ENCODE results near the gene MAF. TPM values are rescaled to one million over a fixed set of nuclear protein-coding genes. Genes with fewer than 3 reads are reported as not detected.

MAF gene
- total and polyA plus RNA-seq, 11 donors, result 2.8 to 59.0 (median 11.3) TPM

DNA sequence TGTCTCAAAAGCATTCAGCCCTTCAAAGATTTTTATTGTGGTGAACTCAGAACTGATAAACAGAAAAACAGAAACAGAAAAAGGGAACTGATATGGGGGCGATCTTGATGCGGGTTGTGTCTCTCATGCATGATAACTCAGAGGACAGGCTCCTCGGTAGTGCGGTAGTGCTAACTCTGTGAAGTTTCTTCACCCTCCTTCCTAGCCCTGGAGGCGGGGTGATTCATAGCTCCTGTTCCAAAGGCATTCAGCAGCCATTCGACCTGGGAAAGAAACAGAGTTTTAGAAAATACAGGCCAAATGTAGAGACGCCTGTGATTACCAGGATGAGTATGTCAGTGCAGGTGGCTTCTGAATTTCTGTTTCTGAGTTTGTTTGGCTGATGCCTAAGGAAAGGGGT lies 5.5 kb upstream of the MAF start:
- no peak for DNase-seq

DNA sequence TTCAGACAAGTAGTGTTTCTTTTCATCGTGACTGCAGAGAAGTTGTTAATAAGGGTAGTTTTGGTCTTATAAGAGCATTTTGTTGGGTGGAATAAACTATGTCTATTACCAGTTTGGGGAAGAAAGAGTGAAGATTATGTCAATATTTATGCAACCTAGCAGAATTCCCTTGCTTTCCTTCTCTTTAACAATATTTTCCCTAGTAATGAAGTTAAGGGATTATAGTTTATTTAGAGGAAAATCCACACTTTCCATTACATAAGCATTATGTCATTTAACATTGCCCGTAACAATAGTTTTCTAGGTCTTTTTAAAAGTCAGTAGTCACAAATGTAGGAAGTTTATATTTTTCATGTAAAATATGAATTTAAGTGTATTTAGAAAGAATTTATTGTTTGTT lies 2.5 kb upstream of the MAF start:
- DNase-seq, result no peak
- TF ChIP-seq POLR2A (IDR thresholded peaks at IDR 0.05), result no peak
- TF ChIP-seq, protein P1, sequence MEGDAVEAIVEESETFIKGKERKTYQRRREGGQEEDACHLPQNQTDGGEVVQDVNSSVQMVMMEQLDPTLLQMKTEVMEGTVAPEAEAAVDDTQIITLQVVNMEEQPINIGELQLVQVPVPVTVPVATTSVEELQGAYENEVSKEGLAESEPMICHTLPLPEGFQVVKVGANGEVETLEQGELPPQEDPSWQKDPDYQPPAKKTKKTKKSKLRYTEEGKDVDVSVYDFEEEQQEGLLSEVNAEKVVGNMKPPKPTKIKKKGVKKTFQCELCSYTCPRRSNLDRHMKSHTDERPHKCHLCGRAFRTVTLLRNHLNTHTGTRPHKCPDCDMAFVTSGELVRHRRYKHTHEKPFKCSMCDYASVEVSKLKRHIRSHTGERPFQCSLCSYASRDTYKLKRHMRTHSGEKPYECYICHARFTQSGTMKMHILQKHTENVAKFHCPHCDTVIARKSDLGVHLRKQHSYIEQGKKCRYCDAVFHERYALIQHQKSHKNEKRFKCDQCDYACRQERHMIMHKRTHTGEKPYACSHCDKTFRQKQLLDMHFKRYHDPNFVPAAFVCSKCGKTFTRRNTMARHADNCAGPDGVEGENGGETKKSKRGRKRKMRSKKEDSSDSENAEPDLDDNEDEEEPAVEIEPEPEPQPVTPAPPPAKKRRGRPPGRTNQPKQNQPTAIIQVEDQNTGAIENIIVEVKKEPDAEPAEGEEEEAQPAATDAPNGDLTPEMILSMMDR (IDR thresholded peaks at IDR 0.05), result no peak
- peak overlapping the region in 1 of 12 donors; percentile 80 for H3K4me3 ChIP-seq
- H3K27ac ChIP-seq, result no peak overlapping the region
- H3K4me1 ChIP-seq, result peaks cover 0 to 15% (median 2%) of the 10 kb centered on the region in 12 donors
- no peaks in the 10 kb centered on the region for H3K9me3 ChIP-seq
- H3K27me3 ChIP-seq, result no peaks in the 10 kb centered on the region
- ATAC-seq, result no peak
- intact Hi-C loops (cut with DNase I), result loop anchor here (2.0 to 10.0 kb wide), 18 partner anchors 162 to 1488 kb away; no protein-coding TSS in a partner anchor
- 73 to 86% (median 80%) methylated on average over 2 of the region's 2 CpGs for WGBS, 4 donors
- no peaks in the 10 kb centered on the region for H3K36me3 ChIP-seq

More for the DNA sequence above, 5.5 kb upstream of the MAF start:
- no peaks in the 10 kb centered on the region for H3K36me3 ChIP-seq
- H3K27me3 ChIP-seq, result peaks cover 0 to 25% (median 0%) of the 10 kb centered on the region in 9 donors
- no peaks in the 10 kb centered on the region for H3K9me3 ChIP-seq
- no peak overlapping the region for H3K4me3 ChIP-seq
- 54 to 65% (median 62%) methylated on average over 7 of the region's 7 CpGs for WGBS, 4 donors
- no peak for TF ChIP-seq POLR2A (IDR thresholded peaks at IDR 0.05)
- TF ChIP-seq, protein P1 (IDR thresholded peaks at IDR 0.05), result no peak
- no peak overlapping the region for H3K27ac ChIP-seq
- intact Hi-C loops (cut with DNase I), result loop anchor here in 9 of 10 donors (5.0 to 10.0 kb wide), 8 partner anchors 159 to 1491 kb away; no protein-coding TSS in a partner anchor
- ATAC-seq, result no peak
- H3K4me1 ChIP-seq, result peaks cover 0 to 15% (median 2%) of the 10 kb centered on the region in 12 donors

DNA sequence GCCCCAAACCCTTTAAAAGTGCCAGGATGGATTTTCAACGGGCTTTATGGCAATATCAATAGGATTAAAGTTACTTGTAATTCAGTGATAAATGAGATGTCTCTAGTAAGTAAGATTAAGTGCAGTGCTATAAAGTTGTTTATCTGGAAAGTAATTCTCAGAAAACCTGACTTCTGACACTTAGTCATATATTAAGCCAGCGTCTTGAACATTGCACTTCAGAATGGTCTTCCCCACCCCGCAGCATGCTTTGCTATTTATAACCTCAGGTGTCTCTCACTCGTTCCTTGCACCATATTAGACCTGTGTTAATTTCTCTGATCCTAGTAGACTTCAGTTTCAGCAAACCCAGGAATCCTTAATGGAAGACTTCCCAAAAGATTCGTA lies 2.1 kb upstream of the MAF start:
- intact Hi-C loops (cut with DNase I), result loop anchor here (1.0 to 10.0 kb wide), 19 partner anchors 162 to 1488 kb away; no protein-coding TSS in a partner anchor
- ATAC-seq, result no peak
- peaks cover 0 to 15% (median 2%) of the 10 kb centered on the region in 12 donors for H3K4me1 ChIP-seq
- H3K36me3 ChIP-seq, result no peaks in the 10 kb centered on the region
- H3K27me3 ChIP-seq, result no peaks in the 10 kb centered on the region
- peak overlapping the region in 8 of 12 donors; percentile 62 to 84 (median 74) for H3K4me3 ChIP-seq
- TF ChIP-seq, protein P1 (IDR thresholded peaks at IDR 0.05), result no peak
- TF ChIP-seq POLR2A (IDR thresholded peaks at IDR 0.05), result no peak
- DNase-seq, result no peak
- 32 to 44% (median 38%) methylated on average over 5 of the region's 5 CpGs for WGBS, 4 donors
- peak overlapping the region in 3 of 12 donors; percentile 15 to 96 (median 88) for H3K27ac ChIP-seq
- no peaks in the 10 kb centered on the region for H3K9me3 ChIP-seq

DNA sequence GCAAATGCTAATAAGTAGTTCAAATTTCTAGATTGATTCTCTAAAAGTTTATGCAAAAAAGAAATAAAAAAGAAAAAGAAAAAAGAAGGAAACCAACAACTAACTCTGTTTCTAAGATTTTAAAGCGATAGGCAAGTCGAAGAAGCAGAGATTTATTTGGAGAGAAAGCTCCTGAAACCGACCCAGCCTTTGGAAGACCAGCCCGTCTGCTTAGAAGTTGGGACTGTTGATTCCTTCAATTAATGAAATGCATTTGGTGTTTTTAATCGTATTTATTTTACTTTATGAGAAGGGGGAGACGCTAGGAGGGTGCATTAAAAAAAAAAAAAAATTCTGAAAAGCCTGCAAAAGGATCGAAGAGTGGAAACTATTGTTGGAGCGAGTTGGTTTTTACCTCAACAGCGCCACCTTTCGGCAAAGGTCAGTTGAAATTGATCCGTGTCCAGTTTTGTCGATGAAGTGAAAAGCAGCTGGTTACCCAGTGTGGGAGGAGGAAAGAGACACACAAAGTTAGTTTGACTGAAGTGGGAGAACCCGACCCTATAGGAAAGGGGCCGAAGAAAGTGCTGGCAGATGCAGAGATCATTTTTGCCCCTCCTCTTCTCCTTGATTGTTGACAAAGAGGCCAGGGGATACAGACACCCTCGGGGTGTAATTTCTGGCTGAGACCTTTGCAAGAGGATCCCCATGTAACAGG lies 1.5 kb upstream of the MAF start:
- no peaks in the 10 kb centered on the region for H3K36me3 ChIP-seq
- DNase-seq (peak; percentile 66 to 87 (median 82)), ATAC-seq (peak; percentile 7 to 51 (median 26))
- H3K4me3 ChIP-seq, result peak overlapping the region; percentile 55 to 84 (median 72)
- H3K27me3 ChIP-seq, result no peaks in the 10 kb centered on the region
- intact Hi-C loops (cut with DNase I), result loop anchor here (1.0 to 10.0 kb wide), 22 partner anchors 163 to 1487 kb away; no protein-coding TSS in a partner anchor
- 1 to 2% (median 2%) methylated on average over 15 of the region's 15 CpGs for WGBS, 4 donors
- no peak for TF ChIP-seq POLR2A (IDR thresholded peaks at IDR 0.05)
- TF ChIP-seq, protein P1 (IDR thresholded peaks at IDR 0.05), result peak; percentile 69 to 85 (median 80)
- H3K27ac ChIP-seq, result peak overlapping the region in 11 of 12 donors; percentile 74 to 96 (median 90)
- H3K9me3 ChIP-seq, result no peaks in the 10 kb centered on the region
- H3K4me1 ChIP-seq, result peaks cover 0 to 17% (median 2%) of the 10 kb centered on the region in 12 donors
